ENCODE measurements around the gene TREH.

The TREH gene

GRCh38 chr11:118648291-118648690, 31.2 kb downstream of the TREH start:
- TF ChIP-seq, protein P1, sequence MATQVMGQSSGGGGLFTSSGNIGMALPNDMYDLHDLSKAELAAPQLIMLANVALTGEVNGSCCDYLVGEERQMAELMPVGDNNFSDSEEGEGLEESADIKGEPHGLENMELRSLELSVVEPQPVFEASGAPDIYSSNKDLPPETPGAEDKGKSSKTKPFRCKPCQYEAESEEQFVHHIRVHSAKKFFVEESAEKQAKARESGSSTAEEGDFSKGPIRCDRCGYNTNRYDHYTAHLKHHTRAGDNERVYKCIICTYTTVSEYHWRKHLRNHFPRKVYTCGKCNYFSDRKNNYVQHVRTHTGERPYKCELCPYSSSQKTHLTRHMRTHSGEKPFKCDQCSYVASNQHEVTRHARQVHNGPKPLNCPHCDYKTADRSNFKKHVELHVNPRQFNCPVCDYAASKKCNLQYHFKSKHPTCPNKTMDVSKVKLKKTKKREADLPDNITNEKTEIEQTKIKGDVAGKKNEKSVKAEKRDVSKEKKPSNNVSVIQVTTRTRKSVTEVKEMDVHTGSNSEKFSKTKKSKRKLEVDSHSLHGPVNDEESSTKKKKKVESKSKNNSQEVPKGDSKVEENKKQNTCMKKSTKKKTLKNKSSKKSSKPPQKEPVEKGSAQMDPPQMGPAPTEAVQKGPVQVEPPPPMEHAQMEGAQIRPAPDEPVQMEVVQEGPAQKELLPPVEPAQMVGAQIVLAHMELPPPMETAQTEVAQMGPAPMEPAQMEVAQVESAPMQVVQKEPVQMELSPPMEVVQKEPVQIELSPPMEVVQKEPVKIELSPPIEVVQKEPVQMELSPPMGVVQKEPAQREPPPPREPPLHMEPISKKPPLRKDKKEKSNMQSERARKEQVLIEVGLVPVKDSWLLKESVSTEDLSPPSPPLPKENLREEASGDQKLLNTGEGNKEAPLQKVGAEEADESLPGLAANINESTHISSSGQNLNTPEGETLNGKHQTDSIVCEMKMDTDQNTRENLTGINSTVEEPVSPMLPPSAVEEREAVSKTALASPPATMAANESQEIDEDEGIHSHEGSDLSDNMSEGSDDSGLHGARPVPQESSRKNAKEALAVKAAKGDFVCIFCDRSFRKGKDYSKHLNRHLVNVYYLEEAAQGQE (IDR thresholded peaks at IDR 0.05; ENCODE audit: insufficient read depth in 1 of 2, low read depth in 2 of 2, low read length in 2 of 2): no peak
- TF ChIP-seq TAF1 (IDR thresholded peaks at IDR 0.05; ENCODE audit: borderline replicate concordance, insufficient read depth, low read length) (no peak), SIN3A (IDR thresholded peaks at IDR 0.05; ENCODE audit: borderline replicate concordance, insufficient read depth, low read length) (no peak), FOXP2 (optimal IDR thresholded peaks at IDR 0.05; ENCODE audit: borderline replicate concordance, extremely low read depth, extremely low read length, insufficient read depth) (no peak), POLR2AphosphoS5 (IDR thresholded peaks at IDR 0.05; ENCODE audit: low read depth, low read length) (no peak)

GRCh38 chr11:118646393-118646792, 33.1 kb downstream of the TREH start:
- TF ChIP-seq TAF1 (IDR thresholded peaks at IDR 0.05; ENCODE audit: borderline replicate concordance, insufficient read depth, low read length) (no peak), FOXP2 (optimal IDR thresholded peaks at IDR 0.05; ENCODE audit: borderline replicate concordance, extremely low read depth, extremely low read length, insufficient read depth) (no peak), POLR2AphosphoS5 (IDR thresholded peaks at IDR 0.05; ENCODE audit: low read depth, low read length) (no peak), SIN3A (IDR thresholded peaks at IDR 0.05; ENCODE audit: borderline replicate concordance, insufficient read depth, low read length) (no peak)
- TF ChIP-seq, protein P1 (IDR thresholded peaks at IDR 0.05; ENCODE audit: insufficient read depth in 1 of 2, low read depth in 2 of 2, low read length in 2 of 2): no peak

GRCh38 chr11:118645066-118645715, 34.3 kb downstream of the TREH start:
- no peak for TF ChIP-seq POLR2AphosphoS5 (IDR thresholded peaks at IDR 0.05; ENCODE audit: low read depth, low read length)
- TF ChIP-seq FOXP2 (optimal IDR thresholded peaks at IDR 0.05; ENCODE audit: borderline replicate concordance, extremely low read depth, extremely low read length, insufficient read depth): no peak
- no peak for TF ChIP-seq TAF1 (IDR thresholded peaks at IDR 0.05; ENCODE audit: borderline replicate concordance, insufficient read depth, low read length)
- TF ChIP-seq, protein P1 (IDR thresholded peaks at IDR 0.05; ENCODE audit: insufficient read depth in 1 of 2, low read depth in 2 of 2, low read length in 2 of 2): no peak

DNA sequence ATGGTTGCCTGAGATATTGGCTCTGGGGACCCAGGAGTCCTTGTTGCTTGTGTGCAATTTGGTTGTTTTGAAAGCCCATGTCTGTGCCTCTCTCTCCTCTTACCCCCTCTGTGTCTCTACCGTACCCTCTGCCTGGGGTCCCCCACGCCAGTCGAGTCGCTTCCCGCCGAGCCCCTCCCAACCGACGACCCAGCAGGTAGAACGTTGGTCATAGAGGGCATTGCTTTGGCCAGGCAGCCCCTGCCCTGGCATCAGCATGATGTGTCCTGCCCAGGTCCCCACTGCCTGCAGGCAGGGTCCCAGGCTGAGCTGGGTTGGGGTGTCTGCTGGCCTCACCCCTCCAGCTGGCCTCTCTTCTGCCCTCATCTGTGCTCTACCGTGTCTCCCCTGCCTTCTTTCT, 35.0 kb downstream of the TREH start:
- TF ChIP-seq TAF1 (IDR thresholded peaks at IDR 0.05; ENCODE audit: borderline replicate concordance, insufficient read depth, low read length) (no peak), FOXP2 (optimal IDR thresholded peaks at IDR 0.05; ENCODE audit: borderline replicate concordance, extremely low read depth, extremely low read length, insufficient read depth) (no peak), SIN3A (IDR thresholded peaks at IDR 0.05; ENCODE audit: borderline replicate concordance, insufficient read depth, low read length) (no peak), POLR2AphosphoS5 (IDR thresholded peaks at IDR 0.05; ENCODE audit: low read depth, low read length) (no peak)
- TF ChIP-seq, protein P1 (IDR thresholded peaks at IDR 0.05; ENCODE audit: insufficient read depth in 1 of 2, low read depth in 2 of 2, low read length in 2 of 2): no peak

- TF ChIP-seq, protein P1 (IDR thresholded peaks at IDR 0.05; ENCODE audit: insufficient read depth in 1 of 2, low read depth in 2 of 2, low read length in 2 of 2): no peak
- TF ChIP-seq FOXP2 (optimal IDR thresholded peaks at IDR 0.05; ENCODE audit: borderline replicate concordance, extremely low read depth, extremely low read length, insufficient read depth) (no peak), TAF1 (IDR thresholded peaks at IDR 0.05; ENCODE audit: borderline replicate concordance, insufficient read depth, low read length) (no peak), SIN3A (IDR thresholded peaks at IDR 0.05; ENCODE audit: borderline replicate concordance, insufficient read depth, low read length) (no peak), POLR2AphosphoS5 (IDR thresholded peaks at IDR 0.05; ENCODE audit: low read depth, low read length) (no peak)
These were observed 35.5 kb downstream of the TREH start for GRCh38 chr11:118643995-118644345.
